Endothelial cell of umbilical vein (primary cell): ENCODE results near the gene PREP. TPM values are rescaled to one million over a fixed set of nuclear protein-coding genes. Genes with fewer than 3 reads are reported as not detected.

Source experiments
- BruUV-seq: library from RNA; stranded (reverse); fragments of 400-500 nt; replicated peaks from 2 replicates; lab custom pipeline; 2021; lab: Mats Ljungman, UMichigan
- CTCF ChIA-PET: fragments of 300-600, 350-600 bp; sonication (Branson Sonifier 250); formaldehyde crosslinking; loops from one replicate; lab custom pipeline; 2021; ENCODE audit warnings: antibody characterized with exemption, inconsistent platforms; lab: Charles Lee
- POLR2A ChIA-PET: fragments of 300-600, 350-600 bp; sonication (Branson Sonifier 250); formaldehyde crosslinking; loops from one replicate; lab custom pipeline; 2021; ENCODE audit warnings: antibody characterized with exemption, inconsistent platforms; lab: Charles Lee
- DNase-seq: peaks from one replicate; pipeline ENCODE4 v3.0.0-alpha.2; 2011; ENCODE audit warnings: low read depth, low spot score
- FAIRE-seq: peaks from 2 replicates; lab custom pipeline; 2011; peaks lifted over from hg19 to GRCh38; lab: Jason Lieb, UNC
- H2AFZ ChIP-seq: 2 replicates; pipeline ENCODE4 v1.6.0; 2012; ENCODE audit warnings: low read depth, low read length, control low read depth, inconsistent platforms
- H3K27ac ChIP-seq: 2 replicates; pipeline ENCODE4 v1.5.1; 2011; ENCODE audit warnings: low read depth, mild to moderate bottlenecking, control low read depth, low read length, moderate library complexity; ENCODE audit not compliant: insufficient read depth
- H3K27me3 ChIP-seq, 2 experiments: 2 replicates each; pipeline versions ENCODE4 v1.6.0 to v1.6.1; 2011; ENCODE audit warnings: low read length in 2 of 2, mixed read lengths in 1 of 2; ENCODE audit not compliant: control insufficient read depth in 2 of 2, insufficient read depth in 2 of 2
- H3K36me3 ChIP-seq, 2 experiments: 2 replicates in 1 of 2; 3 replicates in 1 of 2; pipeline ENCODE4 v1.5.1; 2011; ENCODE audit warnings: low read length in 2 of 2, mild to moderate bottlenecking in 1 of 2, moderate library complexity in 1 of 2; ENCODE audit not compliant: control insufficient read depth in 2 of 2, insufficient read depth in 2 of 2; ENCODE audit errors: extremely low read depth in 1 of 2
- H3K4me1 ChIP-seq: 3 replicates; pipeline ENCODE4 v1.5.1; 2011; ENCODE audit warnings: mild to moderate bottlenecking, low read length; ENCODE audit not compliant: control insufficient read depth, insufficient read depth; ENCODE audit errors: extremely low read depth
- H3K4me2 ChIP-seq: 2 replicates; pipeline ENCODE4 v1.6.1; 2011; ENCODE audit warnings: low read length, control low read depth, mixed read lengths; ENCODE audit not compliant: insufficient read depth
- H3K4me3 ChIP-seq, 3 experiments: fragments of 200-600 bp in 1 of 3; sonication (generic), shearing (Covaris generic) in 1 of 3; replicated peaks in 1 of 3; 2 replicates each; pipeline ENCODE4 v1.5.1; 2011 to 2016; ENCODE audit warnings: control low read depth in 3 of 3, low read length in 3 of 3, mild to moderate bottlenecking in 2 of 3, inconsistent platforms in 1 of 3, low read depth in 1 of 3, moderate library complexity in 1 of 3; ENCODE audit not compliant: insufficient read depth in 1 of 3
- H3K79me2 ChIP-seq: 2 replicates; pipeline ENCODE4 v1.6.0; 2012; ENCODE audit warnings: low read length, inconsistent platforms; ENCODE audit not compliant: control insufficient read depth, insufficient read depth
- H3K9ac ChIP-seq: replicated peaks from 2 replicates; pipeline ENCODE3; 2011; ENCODE audit warnings: low read length, control low read depth; ENCODE audit not compliant: insufficient read depth; ENCODE audit errors: extremely low read depth
- H3K9me1 ChIP-seq: replicated peaks from 3 replicates; pipeline ENCODE4 v1.6.0; 2011; ENCODE audit warnings: mild to moderate bottlenecking, low read length; ENCODE audit not compliant: control insufficient read depth, insufficient read depth; ENCODE audit errors: extremely low read depth
- H3K9me3 ChIP-seq: replicated peaks from 2 replicates; pipeline ENCODE4 v1.5.1; 2012; ENCODE audit warnings: low read length, inconsistent platforms; ENCODE audit not compliant: control insufficient read depth, insufficient read depth
- H4K20me1 ChIP-seq: replicated peaks from 2 replicates; pipeline ENCODE3; 2011; ENCODE audit warnings: mild to moderate bottlenecking, low read length; ENCODE audit not compliant: control insufficient read depth, insufficient read depth; ENCODE audit errors: extremely low read depth
- CTCF ChIP-seq, 2 donors: IDR thresholded peaks; 1 replicate in 1 of 2; 2 replicates in 1 of 2; pipeline ENCODE4 v1.5.1; 2011; ENCODE audit warnings: low read length in 2 of 2, mild to moderate bottlenecking in 2 of 2, moderate library complexity in 2 of 2, control low read depth in 1 of 2, inconsistent platforms in 1 of 2, low read depth in 1 of 2; ENCODE audit not compliant: insufficient read depth in 1 of 2; ENCODE audit errors: extremely low read depth in 1 of 2
- EZH2 ChIP-seq: IDR thresholded peaks from 2 replicates; pipeline ENCODE4 v1.6.1; 2012; ENCODE audit warnings: borderline replicate concordance, low read depth, mild to moderate bottlenecking, moderate library complexity, low read length, inconsistent platforms; ENCODE audit not compliant: severe bottlenecking
- FOS ChIP-seq: IDR thresholded peaks from 2 replicates; pipeline ENCODE4 v1.6.1; 2011; ENCODE audit warnings: mild to moderate bottlenecking, low read length, moderate library complexity, borderline replicate concordance; ENCODE audit not compliant: insufficient read depth
- GATA2 ChIP-seq: IDR thresholded peaks from 2 replicates; pipeline ENCODE4 v1.7.0; 2011; ENCODE audit warnings: low read depth, mild to moderate bottlenecking, moderate library complexity, mixed read lengths, low read length; ENCODE audit not compliant: insufficient read length, insufficient read depth
- JUN ChIP-seq: IDR thresholded peaks from 2 replicates; pipeline ENCODE4 v1.6.1; 2011; ENCODE audit warnings: borderline replicate concordance, low read depth; ENCODE audit not compliant: insufficient read length, insufficient read depth
- MAX ChIP-seq: IDR thresholded peaks from 2 replicates; pipeline ENCODE4 v1.6.1; 2011; ENCODE audit not compliant: insufficient read depth, insufficient read length
- MYC ChIP-seq: IDR thresholded peaks from one replicate; pipeline ENCODE4 v1.6.1; 2011; ENCODE audit warnings: mild to moderate bottlenecking, low read depth, low read length
- POLR2A ChIP-seq: IDR thresholded peaks from 2 replicates; pipeline ENCODE4 v1.6.1; 2012; ENCODE audit warnings: low read depth, mild to moderate bottlenecking, control low read depth, low read length
- POLR2AphosphoS5 ChIP-seq: IDR thresholded peaks from 2 replicates; pipeline ENCODE4 v1.6.1; 2012; ENCODE audit warnings: low read depth, mild to moderate bottlenecking, control low read depth, low read length, moderate library complexity; ENCODE audit not compliant: insufficient read depth
- dilution Hi-C: fragments of 300-500 bp; cut with MboI; formaldehyde crosslinking; loops from one replicate; pipeline ENCODE4 v1.15.0; 2019; ENCODE audit warnings: low sequenced_read_pairs; ENCODE audit not compliant: extremely low pct_ligation_motif_present
- intact Hi-C: fragments of 100-400 bp; cut with micrococcal nuclease; formaldehyde crosslinking; loops from one replicate; pipeline ENCODE4 v1.10.0; 2022
- polyA plus RNA-seq, 4 experiments: library from polyadenylated mRNA; depleted of rRNA in 3 of 4; stranded (reverse) in 3 of 4; unstranded in 1 of 4; fragments of >200 nt; gene quantifications; 2 replicates each; pipeline versions ENCODE4 v1.2.1 to v1.2.3, GENCODE V29; 2011 to 2012; ENCODE audit warnings: missing spikeins in 1 of 4
- total RNA-seq: library from RNA; stranded (reverse); gene quantifications from 2 replicates; pipeline ENCODE4 v1.2.3, GENCODE V29; 2021

PREP gene
- total and polyA plus RNA-seq, 2 donors (not counting 3 experiments of a cell fraction or from before 2014, with no cell fraction given) = 17.2 to 37.7 TPM

- H3K4me1 ChIP-seq = no peaks in the 10 kb centered on the region
- no peak for DNase-seq
- CTCF ChIA-PET = no interaction called here
- no peak overlapping the region for H3K4me2 ChIP-seq
- H4K20me1 ChIP-seq = no peaks in the 10 kb centered on the region
- H3K79me2 ChIP-seq = no peaks in the 10 kb centered on the region
- H2AFZ ChIP-seq = no peak overlapping the region
- H3K27me3 ChIP-seq = no peaks in the 10 kb centered on the region
- BruUV-seq = no TSS peak
- no peak for TF ChIP-seq MYC
- no peak for TF ChIP-seq POLR2A
- TF ChIP-seq MAX = no peak
- TF ChIP-seq JUN = no peak
- TF ChIP-seq EZH2 = no peak
- TF ChIP-seq FOS = no peak
- no peak for TF ChIP-seq GATA2
- no peak for TF ChIP-seq CTCF (IDR thresholded peaks at IDR 0.05; ENCODE audit: extremely low read depth in 1 of 2, insufficient read depth in 1 of 2, low read depth in 1 of 2, low read length in 2 of 2)
- TF ChIP-seq POLR2AphosphoS5 = no peak
- no peaks in the 10 kb centered on the region for H3K9me1 ChIP-seq
- POLR2A ChIA-PET = no interaction called here
- intact Hi-C loops = no loop called here
- no peak overlapping the region for H3K27ac ChIP-seq
- H3K36me3 ChIP-seq = peaks cover 0 to 2% of the 10 kb centered on the region in 2 experiments
- no peak for FAIRE-seq
- no peak overlapping the region for H3K9ac ChIP-seq
- dilution Hi-C loops = no loop called here
- H3K4me3 ChIP-seq = no peak overlapping the region
- H3K9me3 ChIP-seq = no peaks in the 10 kb centered on the region
Observed at GRCh38 chr6:105310947-105311346, 91.9 kb downstream of the PREP start.
